GM12864 (cell line): ENCODE measurements around the gene EIPR1.

ENCODE experiments used
- DNase-seq: peaks from one replicate; pipeline ENCODE4 v3.0.0-alpha.2; 2011; ENCODE audit warnings: low read depth
- H3K4me3 ChIP-seq: 2 replicates; pipeline ENCODE4 v1.5.1; 2011; ENCODE audit warnings: mild to moderate bottlenecking, low read depth, low read length, control low read depth
- CTCF ChIP-seq: IDR thresholded peaks from 2 replicates; pipeline ENCODE4 v1.5.1; 2011; ENCODE audit warnings: low read depth, mild to moderate bottlenecking, moderate library complexity, low read length, control low read depth, inconsistent platforms; ENCODE audit errors: missing control alignments

The EIPR1 gene

GRCh38 chr2:3324404-3325281 lies 53.0 kb downstream of the EIPR1 start:
- no peak for TF ChIP-seq CTCF
- H3K4me3 ChIP-seq: no peak overlapping the region
- no peak for DNase-seq

GRCh38 chr2:3324036-3324386 lies 53.6 kb downstream of the EIPR1 start:
- no peak overlapping the region for H3K4me3 ChIP-seq
- TF ChIP-seq CTCF: no peak
- DNase-seq: no peak

GRCh38 chr2:3323360-3324035 lies 54.1 kb downstream of the EIPR1 start:
- TF ChIP-seq CTCF: no peak
- no peak for DNase-seq
- H3K4me3 ChIP-seq: no peak overlapping the region

- no peak for DNase-seq
- H3K4me3 ChIP-seq: no peak overlapping the region
- TF ChIP-seq CTCF: no peak
These were observed 55.2 kb downstream of the EIPR1 start for GRCh38 chr2:3322311-3322970.

- no peak for TF ChIP-seq CTCF
- H3K4me3 ChIP-seq: no peak overlapping the region
- DNase-seq: no peak
These were observed 55.8 kb downstream of the EIPR1 start for GRCh38 chr2:3321825-3322224.

GRCh38 chr2:3320910-3321605 lies 56.6 kb downstream of the EIPR1 start:
- H3K4me3 ChIP-seq: no peak overlapping the region
- DNase-seq: no peak
- TF ChIP-seq CTCF: no peak
